Renal cortex interstitium (tissue), 11 donors: ENCODE results near the gene MYO1B. TPM values are rescaled to one million over a fixed set of nuclear protein-coding genes. Genes with fewer than 3 reads are reported as not detected.

Experiments
- DNase-seq, 11 donors: peaks; one replicate each; pipeline ENCODE4 v3.0.0-alpha.2; 2013; ENCODE audit warnings: low read depth in 9 of 11, low spot score in 4 of 11; ENCODE audit errors: extremely low read depth in 1 of 11
- polyA plus RNA-seq, 3 donors: library from polyadenylated mRNA; unstranded; fragments of 120-200 nt; gene quantifications; one replicate each; pipeline ENCODE4 v1.2.1, GENCODE V29; 2013; ENCODE audit not compliant: insufficient read length in 3 of 3

Gene MYO1B
- polyA plus RNA-seq, 3 donors, result 92.5 to 123 (median 118) TPM

- no peak for DNase-seq
Observed at GRCh38 chr2:191404568-191404991, 159.4 kb downstream of the MYO1B start.

- DNase-seq, result no peak
Observed at GRCh38 chr2:191405546-191405945, 160.3 kb downstream of the MYO1B start.

GRCh38 chr2:191410646-191411436 lies 165.6 kb downstream of the MYO1B start:
- no peak for DNase-seq

- no peak for DNase-seq
Observed at GRCh38 chr2:191411472-191411871, 166.3 kb downstream of the MYO1B start.

- DNase-seq, result no peak
Observed at GRCh38 chr2:191412353-191412752, 167.1 kb downstream of the MYO1B start.

GRCh38 chr2:191415101-191415500 lies 169.9 kb downstream of the MYO1B start:
- DNase-seq, result no peak

- no peak for DNase-seq
Observed at GRCh38 chr2:191415858-191416257, 170.7 kb downstream of the MYO1B start.

GRCh38 chr2:191417746-191418145 lies 172.5 kb downstream of the MYO1B start:
- no peak for DNase-seq

- DNase-seq, result no peak
Observed at GRCh38 chr2:191421950-191422349, 176.7 kb downstream of the MYO1B start.

- no peak for DNase-seq
Observed at GRCh38 chr2:191427031-191427430, 181.8 kb downstream of the MYO1B start.

GRCh38 chr2:191428141-191428540 lies 182.9 kb downstream of the MYO1B start:
- DNase-seq, result no peak

GRCh38 chr2:191430476-191430875 lies 185.3 kb downstream of the MYO1B start:
- DNase-seq, result no peak

GRCh38 chr2:191432121-191432520 lies 186.9 kb downstream of the MYO1B start:
- DNase-seq, result no peak

- DNase-seq, result no peak
Observed at GRCh38 chr2:191434072-191434471, 188.9 kb downstream of the MYO1B start.

- no peak for DNase-seq
Observed at GRCh38 chr2:191435141-191435540, 189.9 kb downstream of the MYO1B start.

- no peak for DNase-seq
Observed at GRCh38 chr2:191436368-191437055, 191.3 kb downstream of the MYO1B start.

GRCh38 chr2:191439481-191439880 lies 194.3 kb downstream of the MYO1B start:
- DNase-seq, result no peak

GRCh38 chr2:191441496-191442214 lies 196.5 kb downstream of the MYO1B start:
- no peak for DNase-seq

- no peak for DNase-seq
Observed at GRCh38 chr2:191443446-191443845, 198.2 kb downstream of the MYO1B start.

GRCh38 chr2:191446910-191447309 lies 201.7 kb downstream of the MYO1B start:
- no peak for DNase-seq
